Measurements from ENCODE around the gene IFNGR1.

GRCh38 chr6:137224799-137225198 lies 5.6 kb upstream of the IFNGR1 start:
- no peak for TF ChIP-seq CTCF (IDR thresholded peaks at IDR 0.05)
- TF ChIP-seq ZFX (IDR thresholded peaks at IDR 0.05; ENCODE audit: borderline replicate concordance), result no peak
